ENCODE data around the gene DYNC2H1.
A peak's percentile ranks its signal among the peaks of the same experiment; 100 is the strongest.

The DYNC2H1 gene

GRCh38 chr11:103284260-103284659, 175.0 kb downstream of the DYNC2H1 start:
- DNase-seq (ENCODE audit: low spot score), result no peak

DNA sequence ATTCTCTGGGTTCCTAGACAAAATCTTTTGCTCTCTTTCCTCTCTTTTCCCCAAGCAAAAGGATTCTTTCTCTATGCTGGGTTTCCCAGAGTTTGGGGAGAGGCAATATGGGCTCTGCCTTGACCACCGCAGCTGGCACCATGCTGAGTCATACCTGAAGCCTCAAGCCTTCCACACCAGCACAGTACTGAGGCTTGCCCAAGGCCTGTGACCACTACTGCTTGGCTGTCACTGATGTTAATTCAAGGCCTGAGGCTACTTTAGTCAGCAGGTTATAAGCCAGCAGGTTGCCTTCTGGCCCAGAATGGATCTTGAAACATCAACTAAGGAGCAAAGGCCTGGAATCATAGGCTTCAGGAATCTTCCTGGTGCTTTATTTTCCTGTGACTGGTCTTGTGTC, 185.3 kb downstream of the DYNC2H1 start:
- no peak for DNase-seq (ENCODE audit: low spot score)

GRCh38 chr11:103295704-103296103, 186.5 kb downstream of the DYNC2H1 start:
- DNase-seq (ENCODE audit: low spot score), result no peak

DNA sequence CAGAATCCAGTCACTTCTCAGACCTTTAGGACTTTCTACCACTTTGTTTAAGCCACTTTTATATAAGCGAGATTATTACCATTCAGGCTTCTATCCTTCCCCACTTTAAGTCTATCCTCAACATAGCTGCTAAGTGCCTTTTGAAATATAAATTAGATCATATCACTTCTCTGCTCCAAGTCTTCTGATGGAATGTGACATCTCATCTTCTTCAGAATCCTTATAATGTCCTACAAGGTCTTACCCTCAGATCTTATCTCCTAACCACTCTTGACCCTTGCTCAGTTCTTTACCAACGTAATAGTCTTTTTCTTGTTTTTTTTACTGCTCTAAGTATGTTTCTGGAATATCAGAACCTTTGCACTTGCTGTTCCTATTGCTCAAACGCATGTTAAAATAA, 188.7 kb downstream of the DYNC2H1 start:
- no peak for DNase-seq (ENCODE audit: low spot score)

DNA sequence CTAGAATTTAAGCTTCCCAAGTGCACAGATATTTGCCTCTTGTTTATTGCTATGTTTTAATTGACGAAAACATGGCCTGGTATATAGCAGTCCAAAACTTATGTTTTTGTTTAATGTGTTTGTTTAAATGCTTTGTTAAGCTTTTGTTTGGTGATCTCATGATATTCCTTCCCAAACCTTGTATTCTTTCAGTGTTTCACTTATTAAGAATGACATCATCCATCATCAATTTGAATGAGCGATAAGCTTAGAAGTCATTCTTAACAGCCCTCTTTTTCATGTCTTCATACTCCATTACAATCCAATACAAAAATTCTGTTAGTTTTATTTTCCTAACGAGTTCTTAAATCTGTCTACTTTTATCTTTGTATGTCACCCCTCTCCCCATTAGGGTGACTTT, 206.0 kb downstream of the DYNC2H1 start:
- DNase-seq (ENCODE audit: low spot score), result no peak

GRCh38 chr11:103317118-103317517, 207.9 kb downstream of the DYNC2H1 start:
- no peak for DNase-seq (ENCODE audit: low spot score)

DNA sequence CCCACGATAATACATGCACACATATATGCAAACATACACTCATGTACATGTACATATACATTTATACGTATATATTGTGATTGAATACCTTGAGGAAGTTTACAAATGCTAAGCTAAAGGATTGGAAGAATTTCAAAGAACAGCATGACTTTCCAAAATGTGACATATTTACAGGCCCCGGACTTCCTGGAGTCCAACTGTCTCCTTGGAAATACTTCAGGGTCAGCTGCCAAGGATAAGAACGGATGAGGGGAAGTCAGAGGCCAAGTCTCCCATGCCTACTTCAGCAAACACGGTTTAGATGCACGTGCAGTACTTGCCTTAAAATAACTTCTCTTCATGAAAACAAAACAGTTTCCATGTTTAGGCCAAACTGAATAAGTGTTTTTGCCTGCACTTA, 213.6 kb downstream of the DYNC2H1 start:
- DNase-seq (ENCODE audit: low spot score), result no peak

DNA sequence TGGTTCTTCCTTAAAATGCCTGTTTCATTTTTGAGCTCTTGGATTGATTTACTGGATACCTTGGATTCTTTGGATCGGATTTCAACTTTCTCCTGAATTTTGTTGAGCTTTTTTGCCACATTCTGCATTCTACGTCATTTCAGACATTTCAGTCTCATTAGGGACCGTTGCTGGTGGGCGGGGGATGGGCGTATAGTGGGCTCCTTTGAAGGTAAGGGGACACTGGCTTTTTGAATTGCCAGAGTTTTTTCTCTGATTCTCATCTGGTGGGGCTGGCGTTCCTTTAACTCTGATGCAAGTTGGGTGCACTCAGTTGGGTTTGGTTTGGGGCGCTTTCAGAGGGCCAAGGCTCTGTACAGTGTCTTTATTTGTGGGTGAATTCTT, 216.5 kb downstream of the DYNC2H1 start:
- DNase-seq (ENCODE audit: low spot score), result no peak

DNA sequence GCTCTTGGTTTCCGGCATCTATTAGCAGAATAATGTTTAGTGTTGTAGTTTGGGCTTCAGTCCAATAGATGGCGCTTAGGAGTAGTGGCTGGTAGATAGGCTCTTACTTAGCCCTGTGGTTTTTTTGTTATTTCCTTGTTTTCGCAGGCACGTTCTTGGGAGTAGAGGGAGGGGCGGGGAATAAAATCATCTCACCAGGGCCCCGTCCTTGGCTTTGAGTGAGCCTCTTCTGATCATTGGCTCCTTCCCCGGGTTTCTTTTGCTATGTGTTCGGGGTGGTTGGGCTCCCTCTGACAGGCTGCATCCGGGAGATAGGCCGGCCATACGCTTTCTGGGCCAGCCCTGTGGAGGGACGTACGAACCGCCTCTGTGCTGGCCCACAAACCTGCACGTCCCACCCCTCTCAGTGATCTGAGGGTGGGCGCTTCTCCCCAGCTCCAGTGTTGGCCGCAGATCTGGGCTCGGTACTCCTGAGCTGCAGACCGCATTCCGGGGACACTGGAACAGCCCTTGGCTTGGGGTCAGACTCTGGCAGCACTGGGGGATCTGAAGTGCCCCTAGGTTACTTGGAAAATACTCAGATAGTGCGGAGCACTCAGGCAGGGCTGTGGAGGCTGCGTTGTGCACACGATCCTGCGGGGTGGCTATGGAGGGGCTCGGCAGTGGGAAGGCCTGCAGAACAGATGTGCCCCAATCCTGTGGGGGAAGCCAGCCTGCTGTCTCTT, 217.0 kb downstream of the DYNC2H1 start:
- peak; percentile 35 for DNase-seq (ENCODE audit: low spot score)

GRCh38 chr11:103327721-103328120, 218.5 kb downstream of the DYNC2H1 start:
- no peak for DNase-seq (ENCODE audit: low spot score)

DNA sequence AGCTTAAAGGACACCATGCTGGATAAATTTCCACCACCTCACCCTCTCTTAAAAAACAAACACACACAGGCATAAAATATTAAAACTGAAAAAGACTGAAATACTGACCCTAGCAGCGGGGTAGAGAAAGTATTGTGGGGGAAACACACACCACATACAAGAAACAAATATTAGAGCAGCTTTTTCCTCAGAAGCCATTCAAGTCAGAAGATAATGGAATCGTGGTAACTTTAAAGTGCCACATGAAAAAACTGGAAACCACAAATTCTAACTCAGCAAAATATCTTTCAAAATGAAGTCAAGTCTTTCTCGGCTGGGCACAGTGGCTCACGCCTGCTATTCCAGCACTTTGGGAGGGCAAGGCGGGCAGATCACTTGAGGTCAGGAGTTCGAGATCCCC, 223.2 kb downstream of the DYNC2H1 start:
- DNase-seq (ENCODE audit: low spot score), result no peak

DNA sequence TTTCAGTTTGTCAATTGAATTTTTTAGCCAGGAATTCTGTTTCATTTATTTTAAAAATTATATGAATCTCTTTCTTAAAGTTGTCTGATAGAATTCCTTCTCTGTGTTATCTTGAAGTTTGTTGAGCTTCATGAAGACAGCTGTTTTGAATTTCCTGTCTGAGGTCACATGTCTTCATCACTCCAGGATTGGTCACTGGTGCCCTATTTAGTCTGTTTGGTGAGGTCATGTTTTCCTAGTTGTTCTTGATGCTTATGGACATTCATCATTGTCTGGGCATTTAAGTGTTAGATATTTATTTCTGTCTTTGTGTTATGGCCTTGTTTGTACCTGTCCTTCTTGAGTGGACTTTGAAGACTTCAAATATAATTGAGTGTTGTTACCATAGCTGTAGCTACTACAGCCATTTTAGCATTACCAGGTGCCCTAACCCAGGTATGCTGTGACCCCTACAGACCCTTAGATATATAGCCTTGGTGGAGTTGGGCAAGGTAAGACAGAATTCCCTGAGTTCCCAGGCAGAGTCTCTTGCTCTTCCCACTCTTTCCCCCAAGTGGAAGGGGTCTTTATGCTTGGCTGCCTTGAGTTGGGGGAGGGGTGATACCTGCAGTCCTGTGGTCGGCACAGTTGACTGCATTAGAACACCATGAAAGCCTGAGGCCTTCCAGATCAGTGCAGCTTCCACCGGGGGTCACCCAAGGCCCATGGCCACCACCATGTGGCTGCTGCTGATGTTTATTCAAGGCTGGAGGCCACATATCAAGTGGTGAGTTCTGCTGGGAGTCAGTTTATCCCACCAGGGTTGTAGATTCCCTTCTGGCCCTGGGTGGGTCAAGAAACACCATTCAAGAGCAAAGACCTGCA, 229.6 kb downstream of the DYNC2H1 start:
- no peak for DNase-seq (ENCODE audit: low spot score)

DNA sequence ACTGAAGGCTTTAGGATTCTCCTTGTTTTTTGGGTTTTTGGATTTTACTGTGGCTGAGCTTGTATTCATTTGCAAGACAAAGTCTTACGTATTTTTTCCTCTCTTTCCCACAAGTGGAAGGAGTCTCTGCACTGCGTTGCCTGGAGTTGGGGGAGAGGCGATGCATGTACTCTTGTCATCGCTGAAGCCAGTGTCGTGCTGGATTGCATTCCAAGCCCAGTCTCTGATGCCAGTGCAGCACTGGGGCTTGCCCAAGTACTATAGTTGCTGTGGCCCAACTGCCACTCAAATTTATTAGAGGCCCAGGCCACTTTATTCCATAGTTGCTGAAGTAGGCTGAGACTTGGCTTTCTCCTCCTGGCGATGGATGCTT, 230.2 kb downstream of the DYNC2H1 start:
- DNase-seq (ENCODE audit: low spot score), result no peak

GRCh38 chr11:103340956-103341355, 231.7 kb downstream of the DYNC2H1 start:
- DNase-seq (ENCODE audit: low spot score), result no peak

DNA sequence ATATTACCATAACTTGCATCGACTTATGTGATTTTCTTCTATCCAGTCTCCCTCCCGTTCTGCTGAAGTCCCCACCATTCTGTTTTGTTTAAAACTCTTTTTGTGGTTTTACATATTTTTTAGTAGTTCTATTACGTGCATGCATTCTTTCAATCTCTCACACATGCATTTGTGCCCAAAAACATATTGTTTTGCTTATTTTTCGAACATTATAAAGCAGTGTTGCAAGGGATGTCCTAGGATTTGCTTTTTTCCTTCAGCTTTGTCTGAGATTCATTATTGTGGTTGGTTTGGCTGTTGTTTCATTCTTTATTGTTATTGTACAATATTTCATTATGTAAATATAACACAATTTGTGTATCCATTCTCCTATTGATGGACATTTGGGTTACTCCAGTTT, 235.7 kb downstream of the DYNC2H1 start:
- no peak for DNase-seq (ENCODE audit: low spot score)

DNA sequence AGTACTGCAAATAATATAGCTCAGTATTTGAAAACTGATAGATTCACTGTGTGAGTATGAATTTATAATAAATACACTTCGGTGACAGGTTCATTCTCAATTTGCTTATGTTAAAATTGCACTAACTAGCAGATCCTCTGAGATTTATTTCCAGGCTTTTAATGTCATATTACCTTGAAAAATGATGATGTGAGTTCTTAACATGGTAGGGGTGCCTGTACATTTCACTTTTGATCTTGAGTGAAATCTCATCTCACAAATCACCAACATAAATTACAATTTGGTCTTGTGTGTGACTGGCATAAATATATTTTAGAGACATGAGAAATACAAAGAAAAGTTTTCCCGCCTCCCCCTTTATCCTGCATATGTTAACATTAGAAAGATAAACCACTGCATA, 240.4 kb downstream of the DYNC2H1 start:
- no peak for DNase-seq (ENCODE audit: low spot score)

DNA sequence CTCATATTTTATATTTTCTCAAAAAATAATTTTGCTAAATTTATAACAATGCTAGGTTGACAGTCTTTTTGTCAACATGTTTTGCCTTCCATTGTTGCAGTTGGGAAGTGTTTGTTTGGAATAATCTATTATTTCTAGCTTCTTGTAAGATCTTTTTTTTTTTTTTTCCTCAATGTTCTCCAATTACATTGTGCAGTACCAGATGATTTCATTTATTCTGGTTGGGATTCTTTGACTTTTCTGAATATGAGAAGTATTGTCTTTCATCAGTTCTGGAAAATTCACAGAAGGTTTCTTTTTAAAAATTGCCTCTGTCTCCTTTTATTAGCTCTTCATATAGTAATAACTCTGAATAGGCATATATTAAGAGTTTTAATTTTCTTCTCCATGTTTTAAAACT, 245.4 kb downstream of the DYNC2H1 start:
- DNase-seq (ENCODE audit: low spot score), result no peak

GRCh38 chr11:103358251-103358650, 249.0 kb downstream of the DYNC2H1 start:
- no peak for DNase-seq (ENCODE audit: low spot score)

DNA sequence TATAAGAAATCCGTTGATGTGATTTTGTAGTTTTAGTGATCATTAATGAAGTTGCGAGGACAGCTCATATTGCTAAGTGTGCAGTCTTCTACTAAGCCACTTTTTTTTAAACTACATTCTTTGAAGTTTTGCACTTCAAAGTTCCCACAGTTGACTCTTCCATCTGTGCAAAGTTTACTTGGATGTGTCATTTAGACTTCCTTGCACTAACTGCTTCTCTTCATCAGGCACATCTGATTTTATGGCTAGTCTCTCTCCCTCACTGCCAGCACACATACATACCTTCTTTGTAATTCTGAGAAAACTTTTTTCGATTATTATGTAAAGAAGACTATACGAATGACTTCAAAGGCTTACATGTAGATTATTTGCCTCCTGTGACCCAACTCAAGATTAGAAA, 250.0 kb downstream of the DYNC2H1 start:
- no peak for DNase-seq (ENCODE audit: low spot score)

- DNase-seq (ENCODE audit: low spot score), result no peak
Measured at GRCh38 chr11:103364687-103365086, 255.5 kb downstream of the DYNC2H1 start.

GRCh38 chr11:103367650-103368049, 258.4 kb downstream of the DYNC2H1 start:
- DNase-seq (ENCODE audit: low spot score), result no peak

GRCh38 chr11:103368145-103368544, 258.9 kb downstream of the DYNC2H1 start:
- DNase-seq (ENCODE audit: low spot score), result no peak

GRCh38 chr11:103370076-103370475, 260.9 kb downstream of the DYNC2H1 start:
- no peak for DNase-seq (ENCODE audit: low spot score)

- no peak for DNase-seq (ENCODE audit: low spot score)
Measured at GRCh38 chr11:103372906-103373305, 263.7 kb downstream of the DYNC2H1 start.

Data from hematopoietic multipotent progenitor cell treated with erythropoietin and hydrocortisone succinate and interleukin-3 and kit ligand, for 15 days (in vitro differentiated cells).